Osteocyte (in vitro differentiated cells): Measurements from ENCODE around the gene AWAT2. TPM values are rescaled to one million over a fixed set of nuclear protein-coding genes. Genes with fewer than 3 reads are reported as not detected.
"Not testable (repeated sequence)": the region's sequence is repeated elsewhere in the genome, so short reads cannot be mapped to it uniquely, and the experiment has no call there.

Experiments
- DNase-seq: peaks from one replicate; pipeline ENCODE4 v3.0.0; 2021; ENCODE audit warnings: mixed read lengths; ENCODE audit not compliant: unreplicated experiment; ENCODE audit errors: extremely low spot score
- H3K27ac Mint-ChIP-seq: one replicate; pipeline ENCODE4 v1.8.0; 2021; ENCODE audit warnings: mild to moderate bottlenecking, mixed read lengths; ENCODE audit not compliant: unreplicated experiment
- H3K27me3 Mint-ChIP-seq: one replicate; pipeline ENCODE4 v1.8.0; 2021; ENCODE audit warnings: mixed read lengths; ENCODE audit not compliant: unreplicated experiment
- H3K36me3 Mint-ChIP-seq: one replicate; pipeline ENCODE4 v1.8.0; 2021; ENCODE audit warnings: mixed read lengths; ENCODE audit not compliant: unreplicated experiment
- H3K4me1 Mint-ChIP-seq: one replicate; pipeline ENCODE4 v1.8.0; 2021; ENCODE audit warnings: mixed read lengths; ENCODE audit not compliant: unreplicated experiment
- H3K4me3 Mint-ChIP-seq: one replicate; pipeline ENCODE4 v1.8.0; 2021; ENCODE audit warnings: mild to moderate bottlenecking, moderate library complexity, mixed read lengths; ENCODE audit not compliant: unreplicated experiment
- H3K9me3 Mint-ChIP-seq: one replicate; pipeline ENCODE4 v1.8.0; 2021; ENCODE audit warnings: mixed read lengths; ENCODE audit not compliant: unreplicated experiment
- CTCF ChIP-seq: fragments of 200-600 bp; sonication (generic); IDR thresholded peaks from 2 replicates; pipeline ENCODE4 v1.5.0; 2021; ENCODE audit warnings: antibody characterized with exemption, mild to moderate bottlenecking, moderate library complexity
- total RNA-seq: library from RNA; stranded (reverse); gene quantifications from 2 replicates; pipeline ENCODE4 v1.2.1, GENCODE V29; 2021

The AWAT2 gene
- total RNA-seq, 1 donor from 2014 or later = not detected

DNA sequence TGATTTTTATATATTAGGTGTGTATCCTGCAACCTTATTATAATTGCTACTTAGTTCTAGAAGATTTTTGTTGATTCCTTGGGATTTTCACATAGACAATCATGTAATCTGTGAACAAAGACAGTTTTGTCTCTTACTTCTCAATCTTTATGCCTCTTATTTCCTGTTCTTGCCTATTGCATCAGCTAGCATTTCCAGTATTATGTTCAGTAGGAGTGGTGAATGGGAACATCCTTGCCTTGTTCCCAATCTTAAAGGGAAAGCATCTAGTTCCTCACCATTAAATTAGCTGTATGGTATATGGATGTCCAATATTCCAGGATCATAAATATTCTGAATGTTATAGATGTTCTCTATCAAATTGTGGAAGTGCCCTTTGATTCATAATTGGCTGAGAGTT is 41.8 kb downstream of the AWAT2 start:
- Mint-ChIP-seq H3K27me3 (no peaks in the 10 kb centered on the region), H3K4me1 (no peaks in the 10 kb centered on the region), H3K4me3 (no peak overlapping the region), H3K36me3 (no peaks in the 10 kb centered on the region), H3K9me3 (peaks cover 18% of the 10 kb centered on the region), H3K27ac (no peak overlapping the region)
- no peak for TF ChIP-seq CTCF
- DNase-seq = no peak

DNA sequence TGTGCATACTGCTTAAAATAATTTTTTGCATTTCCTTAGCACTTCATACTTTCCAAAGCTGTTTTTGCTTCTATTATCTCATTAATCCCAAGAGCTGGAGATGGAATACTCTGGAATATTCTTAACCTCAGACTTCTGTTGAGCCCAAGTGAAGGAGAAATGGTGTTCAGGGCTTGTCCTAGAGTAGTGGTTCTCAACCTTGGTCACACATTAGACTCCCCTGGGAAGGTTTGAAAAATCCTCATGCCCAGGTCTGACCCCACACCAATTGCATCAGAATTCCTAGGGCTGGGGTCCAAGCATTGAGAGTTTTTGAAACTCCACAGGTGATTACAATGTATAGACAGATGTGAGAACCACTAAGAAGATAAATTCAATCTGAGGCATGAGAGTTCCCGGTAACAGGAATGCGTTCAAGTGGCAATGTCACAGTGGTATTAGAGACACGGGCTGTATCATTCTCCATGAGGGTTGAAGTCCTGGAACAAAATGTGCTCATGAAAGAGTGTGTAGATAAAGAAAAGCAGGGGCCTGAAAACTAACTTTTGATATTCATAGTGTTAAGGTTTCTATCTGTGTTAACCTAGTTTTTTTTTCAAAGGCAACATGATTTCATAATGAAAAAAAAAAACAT is 47.9 kb downstream of the AWAT2 start:
- H3K36me3 Mint-ChIP-seq = no peaks in the 10 kb centered on the region
- no peak overlapping the region for H3K27ac Mint-ChIP-seq
- no peak for DNase-seq
- H3K4me3 Mint-ChIP-seq = no peak overlapping the region
- no peaks in the 10 kb centered on the region for H3K4me1 Mint-ChIP-seq
- H3K9me3 Mint-ChIP-seq = peaks cover 14% of the 10 kb centered on the region
- TF ChIP-seq CTCF = no peak
- no peaks in the 10 kb centered on the region for H3K27me3 Mint-ChIP-seq

GRCh38 chrX:70001269-70001668 is 48.5 kb downstream of the AWAT2 start:
- H3K36me3 Mint-ChIP-seq = no peaks in the 10 kb centered on the region
- H3K9me3 Mint-ChIP-seq = peaks cover 12% of the 10 kb centered on the region
- H3K27me3 Mint-ChIP-seq = no peaks in the 10 kb centered on the region
- DNase-seq = no peak
- TF ChIP-seq CTCF = no peak
- H3K4me3 Mint-ChIP-seq = no peak overlapping the region
- no peaks in the 10 kb centered on the region for H3K4me1 Mint-ChIP-seq
- no peak overlapping the region for H3K27ac Mint-ChIP-seq

DNA sequence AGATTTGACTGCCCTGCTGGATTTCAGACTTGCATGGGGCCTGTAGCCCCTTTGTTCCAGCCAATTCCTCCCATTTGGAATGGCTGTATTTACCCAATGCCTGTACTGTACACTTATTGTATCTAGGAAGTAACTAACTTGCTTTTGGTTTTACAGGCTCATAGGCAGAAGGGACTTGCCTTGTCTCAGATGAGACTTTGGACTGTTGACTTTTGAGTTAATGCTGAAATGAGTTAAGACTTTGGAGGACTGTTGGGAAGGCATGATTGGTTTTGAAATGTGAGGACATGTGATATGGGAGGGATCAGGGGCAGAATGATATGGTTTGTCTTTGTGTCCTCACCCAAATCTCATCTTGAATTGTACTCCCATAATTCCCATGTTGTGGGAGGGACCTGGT is 51.4 kb downstream of the AWAT2 start:
- not testable (repeated sequence) for DNase-seq, H3K27ac Mint-ChIP-seq, H3K4me1 Mint-ChIP-seq, H3K27me3 Mint-ChIP-seq, H3K36me3 Mint-ChIP-seq, H3K4me3 Mint-ChIP-seq
- H3K9me3 Mint-ChIP-seq = peaks cover 21% of the 10 kb centered on the region

GRCh38 chrX:69996113-69996468 is 53.6 kb downstream of the AWAT2 start:
- DNase-seq = no peak
- TF ChIP-seq CTCF = no peak

More at GRCh38 chrX:69996113-69996468, 53.6 kb downstream of the AWAT2 start:
- Mint-ChIP-seq H3K27me3 (peaks cover 7% of the 10 kb centered on the region), H3K9me3 (peaks cover 21% of the 10 kb centered on the region), H3K36me3 (no peaks in the 10 kb centered on the region), H3K4me1 (no peaks in the 10 kb centered on the region), H3K4me3 (no peak overlapping the region), H3K27ac (no peak overlapping the region)
